PC-3 (cell line): Measurements from ENCODE around the gene TOP2A.

Experiments used
- CTCF ChIP-seq: fragments of 300-600 bp; sonication (generic); conservative IDR thresholded peaks from 2 replicates; pipeline ENCODE4 v1.5.1; 2017; ENCODE audit warnings: antibody characterized with exemption, low read depth, mild to moderate bottlenecking, low read length
- EZH2 ChIP-seq: fragments of 300-600 bp; sonication (generic); IDR thresholded peaks from one replicate; pipeline ENCODE4 v1.6.1; 2017; ENCODE audit warnings: antibody characterized with exemption, mild to moderate bottlenecking, low read length; ENCODE audit not compliant: unreplicated experiment

GRCh38 chr17:40447806-40448205 lies 30.1 kb upstream of the TOP2A start:
- TF ChIP-seq EZH2 (no peak), CTCF (no peak)
